MM.1S (cell line): ENCODE measurements around the gene NLRP11.

Experiments
- CTCF ChIP-seq: fragments of 300-600 bp; sonication (generic); IDR thresholded peaks from 2 replicates; pipeline ENCODE4 v1.5.1; 2016; ENCODE audit warnings: antibody characterized with exemption, low read length, mixed read lengths
- EZH2 ChIP-seq: fragments of 300-600 bp; sonication (generic); optimal IDR thresholded peaks from 2 replicates; pipeline ENCODE3; 2017; ENCODE audit warnings: low read depth, mild to moderate bottlenecking, antibody characterized with exemption, low read length, mixed read lengths

- no peak for TF ChIP-seq CTCF
- no peak for TF ChIP-seq EZH2
Observed at GRCh38 chr19:55812449-55812848, 19.4 kb downstream of the NLRP11 start.
